Stimulated activated naive CD4-positive, alpha-beta T cell treated with Interleukin-2 at 50 U/mL for 16 hours (primary cell): Measurements from ENCODE around the gene ANKZF1.
"Not testable (repeated sequence)": the region's sequence is repeated elsewhere in the genome, so short reads cannot be mapped to it uniquely, and the experiment has no call there.

Source experiments
- DNase-seq: peaks from one replicate; lab custom pipeline; 2025; lab: John Stamatoyannopoulos, UW

Gene ANKZF1

GRCh38 chr2:219229305-219230058 is at the start of gene ANKZF1, which contains the start of gene ATG9A:
TSS of gene ANKZF1 (plus strand) at chr2:219229806. CDS start at chr2:219230258, 452 bp downstream.
TSS of gene ATG9A (minus strand) at chr2:219229636. CDS start at chr2:219228024, 1,612 bp downstream.
- DNase-seq = peak; percentile 99

GRCh38 chr2:219180961-219181360 is 48.6 kb upstream of the ANKZF1 start:
- DNase-seq = no peak

GRCh38 chr2:219181531-219181930 is 48.1 kb upstream of the ANKZF1 start:
- DNase-seq = no peak

- DNase-seq = no peak
Observed at GRCh38 chr2:219182331-219183150, 47.1 kb upstream of the ANKZF1 start.

GRCh38 chr2:219183151-219183772 is 46.3 kb upstream of the ANKZF1 start:
- no peak for DNase-seq

- DNase-seq = no peak
Observed at GRCh38 chr2:219184121-219184520, 45.5 kb upstream of the ANKZF1 start.

GRCh38 chr2:219186754-219187456 is 42.7 kb upstream of the ANKZF1 start:
- DNase-seq = no peak

- no peak for DNase-seq
Observed at GRCh38 chr2:219197388-219197787, 32.2 kb upstream of the ANKZF1 start.

- no peak for DNase-seq
Observed at GRCh38 chr2:219198974-219199373, 30.6 kb upstream of the ANKZF1 start.

- DNase-seq = no peak
Observed at GRCh38 chr2:219199470-219200211, 30.0 kb upstream of the ANKZF1 start.

- not testable (repeated sequence) for DNase-seq
Observed at GRCh38 chr2:219200502-219201326, 28.9 kb upstream of the ANKZF1 start.

- DNase-seq = not testable (repeated sequence)
Observed at GRCh38 chr2:219201331-219201730, 28.3 kb upstream of the ANKZF1 start.

GRCh38 chr2:219204425-219205164 is 25.0 kb upstream of the ANKZF1 start:
- DNase-seq = no peak

GRCh38 chr2:219205165-219205538 is 24.5 kb upstream of the ANKZF1 start:
- no peak for DNase-seq

GRCh38 chr2:219205981-219206327 is 23.7 kb upstream of the ANKZF1 start:
- no peak for DNase-seq

- DNase-seq = peak; percentile 92
Observed at GRCh38 chr2:219206328-219207133, 23.1 kb upstream of the ANKZF1 start, which contains the start of gene ZFAND2B. TSS of gene ZFAND2B (plus strand) at chr2:219206782. CDS start at chr2:219206988, 206 bp downstream.

GRCh38 chr2:219207134-219207883 is 22.3 kb upstream of the ANKZF1 start:
- no peak for DNase-seq
